Tibial nerve (tissue), 4 donors: ENCODE results near the gene ART5. TPM values are rescaled to one million over a fixed set of nuclear protein-coding genes. Genes with fewer than 3 reads are reported as not detected.

Experiments used
- DNase-seq, 2 donors: peaks; one replicate each; pipeline ENCODE4 v3.0.0-alpha.2; 2019; ENCODE audit warnings: low spot score in 2 of 2
- H3K27ac ChIP-seq, 4 donors: fragments of 200-600 bp; sonication (generic) in 3 of 4; one replicate each; pipeline ENCODE4 v1.5.1; 2017 to 2019; ENCODE audit warnings: mild to moderate bottlenecking in 1 of 4
- H3K27me3 ChIP-seq, 2 donors: fragments of 200-600 bp; sonication (generic) in 1 of 2; one replicate each; pipeline versions ENCODE4 v1.5.1 to v1.6.0; 2017 to 2019
- H3K36me3 ChIP-seq, 3 donors: fragments of 200-600 bp; sonication (generic); one replicate each; pipeline ENCODE4 v1.5.1; 2018 to 2019
- H3K4me1 ChIP-seq, 4 donors: fragments of 200-600 bp; sonication (generic) in 3 of 4; one replicate each; pipeline ENCODE4 v1.5.1; 2017 to 2019
- H3K4me3 ChIP-seq, 4 donors: fragments of 200-600 bp; sonication (generic) in 3 of 4; one replicate each; pipeline ENCODE4 v1.5.1; 2017 to 2019; ENCODE audit warnings: mild to moderate bottlenecking in 1 of 4, moderate library complexity in 1 of 4
- H3K9me3 ChIP-seq, 4 donors: fragments of 200-600 bp; sonication (generic) in 3 of 4; one replicate each; pipeline ENCODE4 v1.5.1; 2017 to 2019
- EP300 ChIP-seq, 2 donors: sonication (generic); formaldehyde crosslinking; IDR thresholded peaks; one replicate each; pipeline ENCODE4 v1.6.1; 2017; ENCODE audit warnings: antibody characterized with exemption in 2 of 2, mild to moderate bottlenecking in 1 of 2
- POLR2A ChIP-seq, 2 donors: fragments of 450-650 bp; IDR thresholded peaks; one replicate each; pipeline ENCODE4 v1.6.1; 2017; ENCODE audit warnings: antibody characterized with exemption in 2 of 2, mild to moderate bottlenecking in 2 of 2, moderate library complexity in 2 of 2
- WGBS, 2 donors: methylation state at CpG; one replicate each; pipeline ENCODE4 v1.1.5; 2018; 5-methylcytosine and 5-hydroxymethylcytosine counted together
- total RNA-seq, 4 donors: library from RNA; depleted of rRNA; stranded (reverse); fragments of >200 nt; gene quantifications; one replicate each; pipeline ENCODE4 v1.1.0, GENCODE V29; 2016
- TF ChIP-seq, protein P1 (sequence below), 5 experiments: fragments of 200-600 bp in 3 of 5; fragments of 450-650 bp in 2 of 5; sonication (generic) in 3 of 5; IDR thresholded peaks; one replicate each; pipeline ENCODE4 v1.5.1; 2016 to 2019; ENCODE audit warnings: antibody characterized with exemption in 5 of 5, mild to moderate bottlenecking in 3 of 5, moderate library complexity in 2 of 5

The ART5 gene
- total RNA-seq, 4 donors from 2014 or later = not detected

DNA sequence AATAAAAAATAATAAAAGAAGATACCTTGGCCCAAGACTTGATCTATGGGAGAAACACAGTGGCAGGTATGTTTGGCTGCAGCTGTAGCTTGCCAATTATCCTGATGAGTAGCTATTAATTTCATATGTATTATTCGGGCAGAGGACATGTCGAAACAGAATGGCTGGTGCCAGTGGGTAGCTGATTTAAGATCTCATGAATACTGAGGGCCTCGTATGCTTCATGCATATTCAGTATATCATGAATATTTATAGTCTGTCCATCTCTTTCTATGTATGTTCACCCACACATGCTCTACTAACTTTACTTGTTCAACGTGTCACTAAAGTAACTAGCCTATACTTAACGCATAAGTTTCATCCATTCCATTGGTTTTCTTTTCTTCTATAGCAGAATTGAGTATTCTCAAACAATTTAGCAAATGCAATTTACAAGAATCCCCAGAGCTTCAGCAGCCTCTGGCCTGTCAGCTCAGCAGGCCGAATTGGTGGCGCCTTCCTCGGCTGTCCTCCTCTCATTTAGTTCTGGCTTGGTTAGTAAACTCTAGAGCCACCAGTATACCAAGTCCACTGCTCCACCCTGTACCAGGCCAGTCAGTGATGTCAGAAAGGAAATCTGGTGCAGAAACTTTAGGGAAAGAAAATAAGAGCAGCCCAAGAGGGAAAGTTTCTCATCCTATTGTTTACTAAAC, 17.9 kb downstream of the ART5 start:
- no peak overlapping the region for H3K27ac ChIP-seq
- DNase-seq = no peak
- WGBS, 2 donors = 58 to 60% methylated on average over 8 of the region's 8 CpGs
- no peaks in the 10 kb centered on the region for H3K4me1 ChIP-seq
- H3K27me3 ChIP-seq = no peaks in the 10 kb centered on the region
- TF ChIP-seq EP300 (IDR thresholded peaks at IDR 0.05) = no peak
- TF ChIP-seq, protein P1, sequence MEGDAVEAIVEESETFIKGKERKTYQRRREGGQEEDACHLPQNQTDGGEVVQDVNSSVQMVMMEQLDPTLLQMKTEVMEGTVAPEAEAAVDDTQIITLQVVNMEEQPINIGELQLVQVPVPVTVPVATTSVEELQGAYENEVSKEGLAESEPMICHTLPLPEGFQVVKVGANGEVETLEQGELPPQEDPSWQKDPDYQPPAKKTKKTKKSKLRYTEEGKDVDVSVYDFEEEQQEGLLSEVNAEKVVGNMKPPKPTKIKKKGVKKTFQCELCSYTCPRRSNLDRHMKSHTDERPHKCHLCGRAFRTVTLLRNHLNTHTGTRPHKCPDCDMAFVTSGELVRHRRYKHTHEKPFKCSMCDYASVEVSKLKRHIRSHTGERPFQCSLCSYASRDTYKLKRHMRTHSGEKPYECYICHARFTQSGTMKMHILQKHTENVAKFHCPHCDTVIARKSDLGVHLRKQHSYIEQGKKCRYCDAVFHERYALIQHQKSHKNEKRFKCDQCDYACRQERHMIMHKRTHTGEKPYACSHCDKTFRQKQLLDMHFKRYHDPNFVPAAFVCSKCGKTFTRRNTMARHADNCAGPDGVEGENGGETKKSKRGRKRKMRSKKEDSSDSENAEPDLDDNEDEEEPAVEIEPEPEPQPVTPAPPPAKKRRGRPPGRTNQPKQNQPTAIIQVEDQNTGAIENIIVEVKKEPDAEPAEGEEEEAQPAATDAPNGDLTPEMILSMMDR (IDR thresholded peaks at IDR 0.05) = no peak
- TF ChIP-seq POLR2A (IDR thresholded peaks at IDR 0.05) = no peak
- no peak overlapping the region for H3K4me3 ChIP-seq
- no peaks in the 10 kb centered on the region for H3K36me3 ChIP-seq
- H3K9me3 ChIP-seq = no peaks in the 10 kb centered on the region

DNA sequence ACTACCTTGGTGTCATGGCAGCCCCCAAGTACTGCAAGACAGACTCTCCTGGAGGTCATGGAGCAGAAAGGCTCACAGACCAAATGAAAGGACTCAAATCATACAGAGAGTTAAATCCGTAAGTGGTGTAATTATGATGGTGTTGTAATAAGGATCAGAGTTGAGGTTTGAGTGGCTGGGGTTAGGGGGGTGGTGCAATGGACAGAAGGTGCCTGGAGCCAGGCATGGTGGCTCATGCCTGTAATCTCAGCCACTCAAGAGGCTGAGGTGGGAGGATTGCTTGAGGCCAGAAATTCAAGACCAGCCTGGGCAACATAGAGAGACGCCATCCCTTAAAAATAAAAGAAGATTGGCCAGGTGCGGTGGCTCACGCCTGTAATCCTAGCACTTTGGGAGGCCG, 18.7 kb downstream of the ART5 start:
- Histone ChIP-seq H3K27me3 (no peaks in the 10 kb centered on the region), H3K9me3 (no peaks in the 10 kb centered on the region), H3K4me3 (no peak overlapping the region), H3K27ac (no peak overlapping the region), H3K36me3 (no peaks in the 10 kb centered on the region), H3K4me1 (no peaks in the 10 kb centered on the region)
- TF ChIP-seq, protein P1 (IDR thresholded peaks at IDR 0.05) = no peak
- TF ChIP-seq EP300 (IDR thresholded peaks at IDR 0.05) (no peak), POLR2A (IDR thresholded peaks at IDR 0.05) (no peak)
- 94 to 97% methylated on average over 5 of the region's 5 CpGs for WGBS, 2 donors
- DNase-seq = no peak

DNA sequence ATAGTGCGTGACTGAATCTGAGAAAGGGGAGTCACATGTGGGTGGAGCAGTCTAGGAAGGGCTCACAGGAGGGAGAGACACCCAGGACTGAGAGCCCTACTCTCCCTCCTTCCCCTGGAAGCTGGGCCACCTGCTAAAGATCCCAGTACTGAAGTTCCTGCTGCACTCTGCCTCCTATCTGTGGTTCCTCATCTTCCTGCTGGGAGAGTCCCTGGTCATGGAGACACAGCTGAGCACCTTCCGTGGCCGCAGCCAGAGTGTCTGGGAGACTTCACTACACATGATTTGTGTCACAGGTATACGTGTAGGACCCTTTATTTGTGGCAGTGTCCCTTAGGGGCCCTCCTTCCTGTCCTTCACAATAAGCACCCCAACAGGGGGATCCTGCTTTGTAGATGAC, 19.3 kb downstream of the ART5 start:
- H3K4me3 ChIP-seq = no peak overlapping the region
- 82 to 84% methylated on average over 4 of the region's 4 CpGs for WGBS, 2 donors
- H3K9me3 ChIP-seq = no peaks in the 10 kb centered on the region
- H3K4me1 ChIP-seq = no peaks in the 10 kb centered on the region
- H3K27ac ChIP-seq = no peak overlapping the region
- TF ChIP-seq EP300 (IDR thresholded peaks at IDR 0.05) = no peak
- TF ChIP-seq, protein P1 (IDR thresholded peaks at IDR 0.05) = no peak
- no peak for TF ChIP-seq POLR2A (IDR thresholded peaks at IDR 0.05)
- H3K36me3 ChIP-seq = no peaks in the 10 kb centered on the region
- DNase-seq = no peak
- H3K27me3 ChIP-seq = no peaks in the 10 kb centered on the region

DNA sequence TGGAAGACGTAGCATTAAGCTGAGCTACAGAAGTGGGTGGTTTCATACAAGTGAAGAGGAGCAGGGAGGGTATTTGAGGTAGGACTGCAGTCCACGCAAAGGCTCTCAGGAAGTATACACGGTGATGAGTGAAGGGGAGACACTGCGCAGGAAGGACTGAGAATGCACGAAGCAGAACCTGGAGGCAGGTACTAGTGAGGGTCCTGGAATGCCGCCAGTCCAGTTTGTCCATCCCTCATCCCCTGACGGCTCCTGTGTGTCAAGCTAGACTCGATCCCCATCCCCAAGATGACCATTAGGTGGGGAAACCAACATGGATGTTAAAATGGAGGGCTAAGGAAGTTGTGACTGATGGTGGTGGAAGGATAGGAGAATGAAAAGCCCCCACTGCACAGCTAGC, 23.8 kb downstream of the ART5 start:
- Histone ChIP-seq H3K4me1 (no peaks in the 10 kb centered on the region), H3K27ac (no peak overlapping the region), H3K4me3 (no peak overlapping the region), H3K36me3 (no peaks in the 10 kb centered on the region), H3K27me3 (no peaks in the 10 kb centered on the region), H3K9me3 (no peaks in the 10 kb centered on the region)
- TF ChIP-seq, protein P1 (IDR thresholded peaks at IDR 0.05) = no peak
- no peak for TF ChIP-seq EP300 (IDR thresholded peaks at IDR 0.05)
- no peak for TF ChIP-seq POLR2A (IDR thresholded peaks at IDR 0.05)
- WGBS, 2 donors = 76 to 82% methylated on average over 8 of the region's 8 CpGs
- no peak for DNase-seq

DNA sequence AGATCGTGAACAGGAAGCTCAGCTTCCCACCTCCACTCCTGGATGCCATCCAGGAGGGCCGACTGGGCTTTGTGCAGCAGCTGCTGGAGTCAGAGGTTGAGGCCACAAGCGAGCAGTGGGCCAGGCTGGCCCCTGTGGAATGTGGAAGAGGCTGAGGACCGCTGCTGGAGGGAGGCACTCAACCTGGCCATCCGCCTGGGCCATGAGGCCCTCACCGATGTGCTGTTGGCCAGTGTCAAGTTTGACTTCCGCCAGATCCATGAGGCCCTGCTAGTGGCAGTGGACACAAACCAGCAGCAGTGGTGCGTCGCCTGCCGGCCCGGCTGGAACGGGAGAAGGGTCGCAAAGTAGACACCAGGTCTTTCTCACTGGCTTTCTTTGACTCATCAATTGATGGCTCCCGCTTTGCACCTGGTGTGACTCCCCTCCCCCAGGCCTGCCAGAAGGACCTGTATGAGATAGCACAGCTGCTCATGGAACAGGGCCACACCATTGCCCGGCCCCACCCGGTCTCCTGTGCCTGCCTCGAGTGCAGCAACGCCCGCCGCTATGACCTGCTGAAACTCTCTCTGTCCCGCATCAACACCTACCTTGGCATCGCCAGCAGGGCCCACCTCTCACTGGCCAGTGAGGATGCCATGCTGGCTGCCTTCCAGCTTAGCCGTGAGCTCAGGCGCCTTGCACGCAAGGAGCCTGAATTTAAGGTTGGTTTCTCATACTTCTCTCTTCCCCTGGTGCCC, 24.9 kb downstream of the ART5 start:
- H3K4me1 ChIP-seq = no peaks in the 10 kb centered on the region
- WGBS, 2 donors = 74 to 77% methylated on average over 17 to 20 of the region's 25 CpGs
- no peaks in the 10 kb centered on the region for H3K36me3 ChIP-seq
- no peak overlapping the region for H3K4me3 ChIP-seq
- no peak for DNase-seq
- TF ChIP-seq EP300 (IDR thresholded peaks at IDR 0.05) (no peak), POLR2A (IDR thresholded peaks at IDR 0.05) (no peak)
- TF ChIP-seq, protein P1 (IDR thresholded peaks at IDR 0.05) = no peak
- H3K9me3 ChIP-seq = peaks cover 0 to 6% (median 0%) of the 10 kb centered on the region in 4 donors
- H3K27me3 ChIP-seq = no peaks in the 10 kb centered on the region
- H3K27ac ChIP-seq = no peak overlapping the region
